OCI-LY7 (cell line): ENCODE results near the gene EPHB1. TPM values are rescaled to one million over a fixed set of nuclear protein-coding genes. Genes with fewer than 3 reads are reported as not detected.

Experiments used
- BruUV-seq: library from RNA; stranded (reverse); fragments of 400-500 nt; replicated peaks from 2 replicates; lab custom pipeline; 2021; lab: Mats Ljungman, UMichigan
- CTCF ChIA-PET: fragments of 300-600 bp; sonication (Branson Sonifier 250); formaldehyde crosslinking; loops from one replicate; lab custom pipeline; 2022; ENCODE audit warnings: antibody characterized with exemption; ENCODE audit not compliant: unreplicated experiment; lab: Charles Lee
- POLR2A ChIA-PET: fragments of 300-600 bp; sonication (Branson Sonifier 250); formaldehyde crosslinking; loops from one replicate; lab custom pipeline; 2022; ENCODE audit warnings: antibody characterized with exemption; lab: Charles Lee
- DNase-seq: peaks from one replicate; pipeline ENCODE4 v3.0.0-alpha.2; 2015; ENCODE audit warnings: low spot score
- H2AFZ ChIP-seq: fragments of 200-600 bp; sonication (generic), shearing (Covaris generic); 2 replicates; pipeline ENCODE4 v1.6.1; 2014; ENCODE audit warnings: mild to moderate bottlenecking, antibody characterized with exemption, low read length, moderate library complexity
- H3K27ac ChIP-seq: fragments of 200-600 bp; sonication (generic); 2 replicates; pipeline ENCODE4 v1.5.1; 2014; ENCODE audit warnings: mixed run types, low read depth, mild to moderate bottlenecking, moderate library complexity, low read length, inconsistent platforms; ENCODE audit not compliant: poor library complexity, severe bottlenecking
- H3K36me3 ChIP-seq: fragments of 200-600 bp; sonication (generic); 2 replicates; pipeline ENCODE4 v1.6.1; 2014; ENCODE audit warnings: mild to moderate bottlenecking, antibody characterized with exemption, low read length, moderate library complexity, mixed read lengths; ENCODE audit not compliant: insufficient read depth
- H3K4me1 ChIP-seq: fragments of 200-600 bp; sonication (generic); 2 replicates; pipeline ENCODE4 v1.5.1; 2014; ENCODE audit warnings: mild to moderate bottlenecking, low read length; ENCODE audit not compliant: insufficient read depth, poor library complexity, severe bottlenecking
- H3K4me2 ChIP-seq: fragments of 200-600 bp; sonication (generic); 2 replicates; pipeline ENCODE4 v1.6.1; 2014; ENCODE audit warnings: mild to moderate bottlenecking, low read length
- H3K4me3 ChIP-seq: fragments of 200-600 bp; sonication (generic); 2 replicates; pipeline ENCODE4 v1.5.1; 2014; ENCODE audit warnings: mild to moderate bottlenecking, low read depth, low read length; ENCODE audit not compliant: poor library complexity, severe bottlenecking
- H3K79me2 ChIP-seq: fragments of 200-600 bp; sonication (generic); 2 replicates; pipeline ENCODE4 v1.6.1; 2016; ENCODE audit warnings: low read depth, mild to moderate bottlenecking, low read length, moderate library complexity, mixed read lengths; ENCODE audit not compliant: insufficient read depth
- H3K9me2 ChIP-seq: fragments of 200-600 bp; sonication (generic); 2 replicates; pipeline ENCODE4 v1.6.1; 2016; ENCODE audit warnings: mild to moderate bottlenecking, low read length, mixed read lengths; ENCODE audit not compliant: insufficient read depth
- H3K9me3 ChIP-seq: fragments of 200-600 bp; sonication (generic); 2 replicates; pipeline ENCODE4 v1.6.1; 2014; ENCODE audit warnings: mild to moderate bottlenecking, mixed run types, low read length, mixed read lengths
- H4K20me1 ChIP-seq: fragments of 200-600 bp; sonication (generic); 2 replicates; pipeline ENCODE4 v1.6.1; 2014; ENCODE audit warnings: mild to moderate bottlenecking, antibody characterized with exemption, low read length, moderate library complexity, mixed read lengths; ENCODE audit not compliant: insufficient read depth
- EZH2phosphoT487 ChIP-seq: fragments of 200-600 bp; sonication (generic); IDR thresholded peaks from 2 replicates; pipeline ENCODE4 v1.6.1; 2018; ENCODE audit warnings: low read depth, borderline replicate concordance, mild to moderate bottlenecking, mixed run types, antibody characterized with exemption, low read length, moderate library complexity, mixed read lengths
- intact Hi-C: fragments of 100-400 bp; cut with micrococcal nuclease; formaldehyde crosslinking; loops from one replicate; pipeline ENCODE4 v1.10.0; 2022; ENCODE audit not compliant: unreplicated experiment
- total RNA-seq, 2 experiments: library from RNA; depleted of rRNA in 1 of 2; stranded (reverse); fragments of >200 nt in 1 of 2; shearing (Covaris generic) in 1 of 2; gene quantifications; 2 replicates each; pipeline ENCODE4 v1.2.3, GENCODE V29; 2014 to 2022
- TF ChIP-seq, protein P1 (sequence below): fragments of 200-600 bp; sonication (generic); conservative IDR thresholded peaks from 2 replicates; pipeline ENCODE4 v1.5.1; 2014; ENCODE audit warnings: mild to moderate bottlenecking, antibody characterized with exemption, low read length, moderate library complexity, mixed read lengths

Gene EPHB1
- total RNA-seq, 2 experiments from 2014 or later = 0.54 to 1.3 TPM

GRCh38 chr3:135133905-135134683 lies 339.0 kb downstream of the EPHB1 start:
- TF ChIP-seq EZH2phosphoT487 = no peak
- TF ChIP-seq, protein P1, sequence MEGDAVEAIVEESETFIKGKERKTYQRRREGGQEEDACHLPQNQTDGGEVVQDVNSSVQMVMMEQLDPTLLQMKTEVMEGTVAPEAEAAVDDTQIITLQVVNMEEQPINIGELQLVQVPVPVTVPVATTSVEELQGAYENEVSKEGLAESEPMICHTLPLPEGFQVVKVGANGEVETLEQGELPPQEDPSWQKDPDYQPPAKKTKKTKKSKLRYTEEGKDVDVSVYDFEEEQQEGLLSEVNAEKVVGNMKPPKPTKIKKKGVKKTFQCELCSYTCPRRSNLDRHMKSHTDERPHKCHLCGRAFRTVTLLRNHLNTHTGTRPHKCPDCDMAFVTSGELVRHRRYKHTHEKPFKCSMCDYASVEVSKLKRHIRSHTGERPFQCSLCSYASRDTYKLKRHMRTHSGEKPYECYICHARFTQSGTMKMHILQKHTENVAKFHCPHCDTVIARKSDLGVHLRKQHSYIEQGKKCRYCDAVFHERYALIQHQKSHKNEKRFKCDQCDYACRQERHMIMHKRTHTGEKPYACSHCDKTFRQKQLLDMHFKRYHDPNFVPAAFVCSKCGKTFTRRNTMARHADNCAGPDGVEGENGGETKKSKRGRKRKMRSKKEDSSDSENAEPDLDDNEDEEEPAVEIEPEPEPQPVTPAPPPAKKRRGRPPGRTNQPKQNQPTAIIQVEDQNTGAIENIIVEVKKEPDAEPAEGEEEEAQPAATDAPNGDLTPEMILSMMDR = no peak
- Histone ChIP-seq H4K20me1 (no peaks in the 10 kb centered on the region), H3K4me2 (no peak overlapping the region), H3K4me1 (no peaks in the 10 kb centered on the region), H3K9me2 (no peaks in the 10 kb centered on the region), H3K4me3 (no peak overlapping the region), H3K27ac (no peak overlapping the region), H3K79me2 (no peaks in the 10 kb centered on the region), H2AFZ (no peak overlapping the region), H3K9me3 (no peaks in the 10 kb centered on the region), H3K36me3 (no peaks in the 10 kb centered on the region)
- ChIA-PET POLR2A (no interaction called here), CTCF (no interaction called here)
- intact Hi-C loops = no loop called here
- DNase-seq = no peak
- BruUV-seq = no TSS peak

GRCh38 chr3:135134684-135135075 lies 339.6 kb downstream of the EPHB1 start:
- POLR2A ChIA-PET = no interaction called here
- Histone ChIP-seq H3K36me3 (no peaks in the 10 kb centered on the region), H3K9me3 (no peaks in the 10 kb centered on the region), H3K9me2 (no peaks in the 10 kb centered on the region), H3K4me2 (no peak overlapping the region), H3K4me3 (no peak overlapping the region), H3K79me2 (no peaks in the 10 kb centered on the region), H4K20me1 (no peaks in the 10 kb centered on the region), H3K27ac (no peak overlapping the region), H3K4me1 (no peaks in the 10 kb centered on the region), H2AFZ (no peak overlapping the region)
- TF ChIP-seq EZH2phosphoT487 = no peak
- TF ChIP-seq, protein P1 = no peak
- no TSS peak for BruUV-seq
- intact Hi-C loops = no loop called here
- DNase-seq = no peak
- CTCF ChIA-PET = no interaction called here

DNA sequence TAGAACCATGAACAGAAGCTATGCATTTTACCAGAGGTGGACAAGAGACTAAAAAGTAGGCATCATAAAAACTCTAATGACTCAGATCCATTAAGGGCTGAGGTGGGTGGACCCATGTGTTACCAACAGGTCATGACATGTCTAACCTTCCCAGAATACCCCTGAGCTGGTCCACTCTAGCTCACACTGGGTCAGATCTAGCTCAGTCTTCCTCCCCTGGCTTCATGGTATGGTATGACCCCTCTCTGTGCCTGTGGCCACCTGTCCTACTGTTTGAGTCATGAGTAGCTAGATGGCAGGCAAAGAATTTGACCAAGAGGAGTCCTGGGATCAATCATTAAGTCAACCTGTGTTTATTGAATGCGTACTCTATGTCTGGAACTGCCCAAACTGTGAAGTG lies 340.4 kb downstream of the EPHB1 start:
- Histone ChIP-seq H3K36me3 (no peaks in the 10 kb centered on the region), H4K20me1 (no peaks in the 10 kb centered on the region), H3K4me2 (no peak overlapping the region), H3K27ac (no peak overlapping the region), H3K4me3 (no peak overlapping the region), H3K9me2 (no peaks in the 10 kb centered on the region), H3K79me2 (no peaks in the 10 kb centered on the region), H3K9me3 (no peaks in the 10 kb centered on the region), H2AFZ (no peak overlapping the region), H3K4me1 (no peaks in the 10 kb centered on the region)
- CTCF ChIA-PET = no interaction called here
- DNase-seq = no peak
- no peak for TF ChIP-seq EZH2phosphoT487
- TF ChIP-seq, protein P1 = no peak
- BruUV-seq = no TSS peak
- POLR2A ChIA-PET = interaction anchor here (0.6 kb wide), 1 partner anchor 342 kb away, joined by 4 read pairs; no protein-coding TSS in a partner anchor
- intact Hi-C loops = no loop called here
